Small intestine (tissue), 7 donors: ENCODE measurements around the gene PTPMT1. TPM values are rescaled to one million over a fixed set of nuclear protein-coding genes. Genes with fewer than 3 reads are reported as not detected.
A peak's percentile ranks its signal among the peaks of the same experiment; 100 is the strongest.
"Not testable (repeated sequence)": the region's sequence is repeated elsewhere in the genome, so short reads cannot be mapped to it uniquely, and the experiment has no call there.

Source experiments
- DNase-seq, 2 donors: peaks; one replicate each; pipeline versions ENCODE4 v3.0.0 to v3.0.0-alpha.2; 2013
- FAIRE-seq: peaks from 2 replicates; lab custom pipeline; 2012; peaks lifted over from hg19 to GRCh38; lab: Jason Lieb, UNC
- H3K27ac ChIP-seq, 3 donors: one replicate each; pipeline ENCODE4 v1.5.1; 2013; ENCODE audit warnings: low read length in 2 of 3, mild to moderate bottlenecking in 2 of 3, control low read depth in 1 of 3, inconsistent platforms in 1 of 3, low read depth in 1 of 3, moderate library complexity in 1 of 3
- H3K27me3 ChIP-seq, 3 donors: one replicate each; pipeline ENCODE4 v1.6.1; 2013; ENCODE audit warnings: low read length in 3 of 3, inconsistent platforms in 1 of 3; ENCODE audit not compliant: control insufficient read depth in 3 of 3, insufficient read depth in 3 of 3
- H3K36me3 ChIP-seq, 3 donors: one replicate each; pipeline ENCODE4 v1.6.1; 2013; ENCODE audit warnings: low read length in 3 of 3, inconsistent platforms in 1 of 3, low read depth in 1 of 3, mild to moderate bottlenecking in 1 of 3, moderate library complexity in 1 of 3; ENCODE audit not compliant: control insufficient read depth in 3 of 3, insufficient read depth in 2 of 3
- H3K4me1 ChIP-seq, 3 donors: one replicate each; pipeline ENCODE4 v1.6.1; 2013; ENCODE audit warnings: low read length in 2 of 3, inconsistent platforms in 1 of 3, low read depth in 1 of 3, mild to moderate bottlenecking in 1 of 3, moderate library complexity in 1 of 3; ENCODE audit not compliant: control insufficient read depth in 3 of 3, insufficient read depth in 2 of 3
- H3K4me3 ChIP-seq, 3 donors: one replicate each; pipeline ENCODE4 v1.5.1; 2013; ENCODE audit warnings: low read length in 3 of 3, control low read depth in 1 of 3, inconsistent platforms in 1 of 3, low read depth in 1 of 3, mild to moderate bottlenecking in 1 of 3, moderate library complexity in 1 of 3
- H3K9me3 ChIP-seq, 2 donors: one replicate each; pipeline ENCODE4 v1.6.1; 2013; ENCODE audit warnings: low read depth in 1 of 2, low read length in 1 of 2; ENCODE audit not compliant: control insufficient read depth in 2 of 2, insufficient read depth in 1 of 2
- WGBS, 3 donors: extraction: QIAGEN DNeasy Blood & Tissue Kit; methylation state at CpG; one replicate each; pipeline ENCODE4 v1.1.7; 2013; 5-methylcytosine and 5-hydroxymethylcytosine counted together
- polyA plus RNA-seq, 4 donors: library from polyadenylated mRNA; stranded (reverse) in 3 of 4; unstranded in 1 of 4; fragments of 200-250 nt in 3 of 4; fragments of 120-200 nt in 1 of 4; gene quantifications; one replicate each; pipeline versions ENCODE4 v1.2.1 to v1.2.3, GENCODE V29; 2013
- donor health status: healthy with polysubstance abuse.
- donor health status: control.
- donor health status: control.
- donor health status: Bipolar disorder and iron deficiency.
- donor health status: healthy.

The PTPMT1 gene
- polyA plus RNA-seq, 4 donors = 31.3 to 60.1 (median 41.2) TPM

- 88 to 92% (median 91%) methylated on average over 10 of the region's 10 CpGs for WGBS, 3 donors
- H3K4me1 ChIP-seq, FAIRE-seq, H3K27ac ChIP-seq, H3K36me3 ChIP-seq, H3K27me3 ChIP-seq, H3K9me3 ChIP-seq, DNase-seq, H3K4me3 ChIP-seq: not testable (repeated sequence)
These were observed 1.0 kb upstream of the PTPMT1 start for GRCh38 chr11:47564366-47564765.

GRCh38 chr11:47564933-47565339, 463 bp upstream of the PTPMT1 start:
- Histone ChIP-seq H3K27me3 (no peaks in the 10 kb centered on the region), H3K9me3 (no peaks in the 10 kb centered on the region), H3K36me3 (peaks cover 0 to 12% (median 0%) of the 10 kb centered on the region in 3 donors), H3K27ac (peak overlapping the region; percentile 40 to 57 (median 48)), H3K4me1 (peaks cover 0 to 5% (median 0%) of the 10 kb centered on the region in 3 donors), H3K4me3 (peak overlapping the region; percentile 74 to 99 (median 82))
- FAIRE-seq (no peak), DNase-seq (no peak)
- WGBS, 3 donors = 3 to 12% (median 8%) methylated on average over 11 of the region's 11 CpGs

- DNase-seq (peak in 1 of 2 donors; percentile 37), FAIRE-seq (no peak)
- peak overlapping the region; percentile 74 to 99 (median 82) for H3K4me3 ChIP-seq
- peak overlapping the region in 2 of 3 donors; percentile 22 to 57 for H3K27ac ChIP-seq
- H3K36me3 ChIP-seq = peaks cover 1 to 18% (median 1%) of the 10 kb centered on the region in 3 donors
- peaks cover 0 to 5% (median 0%) of the 10 kb centered on the region in 3 donors for H3K4me1 ChIP-seq
- no peaks in the 10 kb centered on the region for H3K27me3 ChIP-seq
- H3K9me3 ChIP-seq = no peaks in the 10 kb centered on the region
- 14 to 29% (median 18%) methylated on average over 17 of the region's 17 CpGs for WGBS, 3 donors
These were observed 825 bp downstream of the PTPMT1 start for GRCh38 chr11:47566149-47566698.

- H3K4me3 ChIP-seq = no peak overlapping the region
- H3K4me1 ChIP-seq = peaks cover 0 to 5% (median 0%) of the 10 kb centered on the region in 3 donors
- 94 to 99% (median 98%) methylated on average over 7 of the region's 7 CpGs for WGBS, 3 donors
- H3K27me3 ChIP-seq = no peaks in the 10 kb centered on the region
- H3K9me3 ChIP-seq = no peaks in the 10 kb centered on the region
- H3K27ac ChIP-seq = no peak overlapping the region
- peaks cover 11 to 42% (median 12%) of the 10 kb centered on the region in 3 donors for H3K36me3 ChIP-seq
- no peak for FAIRE-seq
- no peak for DNase-seq
These were observed 4.2 kb downstream of the PTPMT1 start for GRCh38 chr11:47569646-47570045.

GRCh38 chr11:47570651-47571356, 5.4 kb downstream of the PTPMT1 start:
- H3K9me3 ChIP-seq = no peaks in the 10 kb centered on the region
- FAIRE-seq (no peak), DNase-seq (no peak)
- no peak overlapping the region for H3K27ac ChIP-seq
- H3K4me1 ChIP-seq = no peaks in the 10 kb centered on the region
- H3K27me3 ChIP-seq = no peaks in the 10 kb centered on the region
- H3K36me3 ChIP-seq = peaks cover 12 to 49% (median 14%) of the 10 kb centered on the region in 3 donors
- H3K4me3 ChIP-seq = no peak overlapping the region
- 86 to 94% (median 89%) methylated on average over 3 of the region's 3 CpGs for WGBS, 3 donors

GRCh38 chr11:47571357-47571729, 5.9 kb downstream of the PTPMT1 start:
- H3K27me3 ChIP-seq = no peaks in the 10 kb centered on the region
- no peak overlapping the region for H3K27ac ChIP-seq
- H3K36me3 ChIP-seq = peaks cover 12 to 51% (median 14%) of the 10 kb centered on the region in 3 donors
- no peaks in the 10 kb centered on the region for H3K9me3 ChIP-seq
- H3K4me1 ChIP-seq = no peaks in the 10 kb centered on the region
- FAIRE-seq = no peak
- no peak for DNase-seq
- no peak overlapping the region for H3K4me3 ChIP-seq
- 87 to 91% (median 90%) methylated on average over 4 of the region's 4 CpGs for WGBS, 3 donors

- H3K27ac ChIP-seq = no peak overlapping the region
- H3K9me3 ChIP-seq = no peaks in the 10 kb centered on the region
- no peaks in the 10 kb centered on the region for H3K4me1 ChIP-seq
- H3K4me3 ChIP-seq = no peak overlapping the region
- FAIRE-seq = no peak
- WGBS, 3 donors = 84 to 96% (median 95%) methylated on average over 1 of the region's 1 CpG
- DNase-seq = no peak
- H3K27me3 ChIP-seq = no peaks in the 10 kb centered on the region
- H3K36me3 ChIP-seq = peaks cover 12 to 51% (median 14%) of the 10 kb centered on the region in 3 donors
These were observed 6.5 kb downstream of the PTPMT1 start for GRCh38 chr11:47571895-47572294.

GRCh38 chr11:47572715-47573255, 7.4 kb downstream of the PTPMT1 start:
- H3K27me3 ChIP-seq = no peaks in the 10 kb centered on the region
- FAIRE-seq (no peak), DNase-seq (no peak)
- peaks cover 12 to 54% (median 14%) of the 10 kb centered on the region in 3 donors for H3K36me3 ChIP-seq
- H3K4me3 ChIP-seq = no peak overlapping the region
- 65 to 73% (median 67%) methylated on average over 8 of the region's 8 CpGs for WGBS, 3 donors
- H3K9me3 ChIP-seq = no peaks in the 10 kb centered on the region
- no peak overlapping the region for H3K27ac ChIP-seq
- peaks cover 0 to 3% (median 0%) of the 10 kb centered on the region in 3 donors for H3K4me1 ChIP-seq
